ENCODE data around the gene CENPC. TPM values are rescaled to one million over a fixed set of nuclear protein-coding genes. Genes with fewer than 3 reads are reported as not detected.

The CENPC gene
- polyA plus RNA-seq, 2 of the 4 experiments (the other 2 are of a cell fraction): 5.6 to 9.0 TPM

- TF ChIP-seq RAD21 (conservative IDR thresholded peaks at IDR 0.05 in 1 of 2, IDR thresholded peaks at IDR 0.05 in 1 of 2) (no peak), SMC3 (IDR thresholded peaks at IDR 0.05) (no peak), CHD4 (IDR thresholded peaks at IDR 0.05; ENCODE audit: borderline replicate concordance) (no peak), ZC3H11A (IDR thresholded peaks at IDR 0.05) (no peak)
- TF ChIP-seq, protein P1, sequence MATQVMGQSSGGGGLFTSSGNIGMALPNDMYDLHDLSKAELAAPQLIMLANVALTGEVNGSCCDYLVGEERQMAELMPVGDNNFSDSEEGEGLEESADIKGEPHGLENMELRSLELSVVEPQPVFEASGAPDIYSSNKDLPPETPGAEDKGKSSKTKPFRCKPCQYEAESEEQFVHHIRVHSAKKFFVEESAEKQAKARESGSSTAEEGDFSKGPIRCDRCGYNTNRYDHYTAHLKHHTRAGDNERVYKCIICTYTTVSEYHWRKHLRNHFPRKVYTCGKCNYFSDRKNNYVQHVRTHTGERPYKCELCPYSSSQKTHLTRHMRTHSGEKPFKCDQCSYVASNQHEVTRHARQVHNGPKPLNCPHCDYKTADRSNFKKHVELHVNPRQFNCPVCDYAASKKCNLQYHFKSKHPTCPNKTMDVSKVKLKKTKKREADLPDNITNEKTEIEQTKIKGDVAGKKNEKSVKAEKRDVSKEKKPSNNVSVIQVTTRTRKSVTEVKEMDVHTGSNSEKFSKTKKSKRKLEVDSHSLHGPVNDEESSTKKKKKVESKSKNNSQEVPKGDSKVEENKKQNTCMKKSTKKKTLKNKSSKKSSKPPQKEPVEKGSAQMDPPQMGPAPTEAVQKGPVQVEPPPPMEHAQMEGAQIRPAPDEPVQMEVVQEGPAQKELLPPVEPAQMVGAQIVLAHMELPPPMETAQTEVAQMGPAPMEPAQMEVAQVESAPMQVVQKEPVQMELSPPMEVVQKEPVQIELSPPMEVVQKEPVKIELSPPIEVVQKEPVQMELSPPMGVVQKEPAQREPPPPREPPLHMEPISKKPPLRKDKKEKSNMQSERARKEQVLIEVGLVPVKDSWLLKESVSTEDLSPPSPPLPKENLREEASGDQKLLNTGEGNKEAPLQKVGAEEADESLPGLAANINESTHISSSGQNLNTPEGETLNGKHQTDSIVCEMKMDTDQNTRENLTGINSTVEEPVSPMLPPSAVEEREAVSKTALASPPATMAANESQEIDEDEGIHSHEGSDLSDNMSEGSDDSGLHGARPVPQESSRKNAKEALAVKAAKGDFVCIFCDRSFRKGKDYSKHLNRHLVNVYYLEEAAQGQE (IDR thresholded peaks at IDR 0.05): no peak
These were observed 1.7 kb upstream of the CENPC start (continued) for GRCh38 chr4:67546971-67547370.

DNA sequence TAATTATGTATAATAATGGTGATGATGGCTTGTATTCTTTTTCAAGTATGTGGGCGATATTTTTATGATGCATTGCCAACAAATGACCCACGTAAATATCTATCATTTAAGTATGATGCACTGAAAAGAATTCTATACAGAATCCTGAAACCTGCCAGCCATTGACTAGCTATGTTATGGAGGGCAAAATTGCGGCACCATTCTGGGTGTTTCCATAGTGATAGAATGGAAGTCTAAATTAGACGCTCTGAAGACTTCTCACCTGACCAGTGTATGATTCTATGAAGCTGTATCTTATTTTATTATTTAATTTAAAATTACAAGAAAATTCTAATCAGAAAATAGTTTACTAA, 677 bp upstream of the CENPC start:
- H3K4me3 ChIP-seq: peak overlapping the region; percentile 92
- peak overlapping the region; percentile 67 for H3K4me2 ChIP-seq
- peaks cover 9% of the 10 kb centered on the region; the same call in 2 of the 3 replicates for H3K4me1 ChIP-seq
- no peaks in the 10 kb centered on the region for H3K9me3 ChIP-seq
- ChIA-PET POLR2A (interaction anchor here (0.6 kb wide), 1 partner anchor 155 kb away, joined by 3 read pairs; the partner anchor contains the start of gene UBA6), CTCF (no interaction called here)
- no peak for FAIRE-seq
- no peak for DNase-seq (ENCODE audit: low read depth in 1 of 2, low spot score in 1 of 2)
- no peak; a peak in 1 of 6 replicates for ATAC-seq
- H3K27ac ChIP-seq: peak overlapping the region; percentile 68 to 92
- TF ChIP-seq RCOR1 (IDR thresholded peaks at IDR 0.05; ENCODE audit: low read depth, low read length): no peak
- no peak for TF ChIP-seq EP300 (IDR thresholded peaks at IDR 0.05)
- 39% methylated on average over 4 of the region's 4 CpGs for WGBS (ENCODE audit: missing lambda C conversion rate)

GRCh38 chr4:67542076-67542475, 3.2 kb downstream of the CENPC start:
- ChIA-PET POLR2A (no interaction called here), CTCF (no interaction called here)
- H3K9me3 ChIP-seq: no peaks in the 10 kb centered on the region
- no peak overlapping the region for H3K4me2 ChIP-seq
- H3K27ac ChIP-seq: no peak overlapping the region
- 25% methylated on average over 1 of the region's 1 CpG for WGBS (ENCODE audit: missing lambda C conversion rate)
- TF ChIP-seq NPAS2 (CRISPR knock-in tag; IDR thresholded peaks at IDR 0.05; ENCODE audit: borderline replicate concordance) (no peak), TP53 (CRISPR knock-in tag; IDR thresholded peaks at IDR 0.05) (no peak), GATA3 (IDR thresholded peaks at IDR 0.05; ENCODE audit: borderline replicate concordance) (no peak), SREBF2 (IDR thresholded peaks at IDR 0.05) (no peak), ZC3H11A (IDR thresholded peaks at IDR 0.05) (no peak), NFE2L2 (conservative IDR thresholded peaks at IDR 0.05; ENCODE audit: low read length) (no peak), PHF8 (IDR thresholded peaks at IDR 0.05; ENCODE audit: borderline replicate concordance, low read depth) (no peak), FOXS1 (CRISPR knock-in tag; IDR thresholded peaks at IDR 0.05) (no peak), JUN (IDR thresholded peaks at IDR 0.05) (no peak), RARB (CRISPR knock-in tag; IDR thresholded peaks at IDR 0.05) (no peak), MAZ (IDR thresholded peaks at IDR 0.05; ENCODE audit: borderline replicate concordance, low read depth, low read length) (no peak), RCOR1 (IDR thresholded peaks at IDR 0.05; ENCODE audit: low read depth, low read length) (no peak), BHLHE40 (IDR thresholded peaks at IDR 0.05; ENCODE audit: low read depth, low read length) (no peak), RNF2 (IDR thresholded peaks at IDR 0.05; ENCODE audit: borderline replicate concordance, low read depth) (no peak), POLR2AphosphoS2 (conservative IDR thresholded peaks at IDR 0.05; ENCODE audit: low read length) (no peak)
- TF ChIP-seq, protein P2, sequence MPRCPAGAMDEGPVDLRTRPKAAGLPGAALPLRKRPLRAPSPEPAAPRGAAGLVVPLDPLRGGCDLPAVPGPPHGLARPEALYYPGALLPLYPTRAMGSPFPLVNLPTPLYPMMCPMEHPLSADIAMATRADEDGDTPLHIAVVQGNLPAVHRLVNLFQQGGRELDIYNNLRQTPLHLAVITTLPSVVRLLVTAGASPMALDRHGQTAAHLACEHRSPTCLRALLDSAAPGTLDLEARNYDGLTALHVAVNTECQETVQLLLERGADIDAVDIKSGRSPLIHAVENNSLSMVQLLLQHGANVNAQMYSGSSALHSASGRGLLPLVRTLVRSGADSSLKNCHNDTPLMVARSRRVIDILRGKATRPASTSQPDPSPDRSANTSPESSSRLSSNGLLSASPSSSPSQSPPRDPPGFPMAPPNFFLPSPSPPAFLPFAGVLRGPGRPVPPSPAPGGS (IDR thresholded peaks at IDR 0.05): no peak
- TF ChIP-seq, protein P3, sequence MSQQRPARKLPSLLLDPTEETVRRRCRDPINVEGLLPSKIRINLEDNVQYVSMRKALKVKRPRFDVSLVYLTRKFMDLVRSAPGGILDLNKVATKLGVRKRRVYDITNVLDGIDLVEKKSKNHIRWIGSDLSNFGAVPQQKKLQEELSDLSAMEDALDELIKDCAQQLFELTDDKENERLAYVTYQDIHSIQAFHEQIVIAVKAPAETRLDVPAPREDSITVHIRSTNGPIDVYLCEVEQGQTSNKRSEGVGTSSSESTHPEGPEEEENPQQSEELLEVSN (IDR thresholded peaks at IDR 0.05; ENCODE audit: borderline replicate concordance, low read depth): no peak
- no peak for DNase-seq (ENCODE audit: low read depth in 1 of 2, low spot score in 1 of 2)
- no peak for ATAC-seq
- no peak for FAIRE-seq
- peaks cover 9% of the 10 kb centered on the region; the same call in 2 of the 3 replicates for H3K4me1 ChIP-seq
- no peak overlapping the region for H3K4me3 ChIP-seq

Measured in A549 (cell line).